Keratinocyte (primary cell): ENCODE data around the gene OXT. TPM values are rescaled to one million over a fixed set of nuclear protein-coding genes. Genes with fewer than 3 reads are reported as not detected.
"Not testable (repeated sequence)": the region's sequence is repeated elsewhere in the genome, so short reads cannot be mapped to it uniquely, and the experiment has no call there.

ENCODE experiments used
- DNase-seq: peaks from one replicate; pipeline ENCODE4 v3.0.0-alpha.2; 2011; ENCODE audit warnings: low read depth, missing footprints, low spot score
- FAIRE-seq: peaks from 2 replicates; lab custom pipeline; 2011; peaks lifted over from hg19 to GRCh38; lab: Jason Lieb, UNC
- H2AFZ ChIP-seq: 2 replicates; pipeline ENCODE4 v1.6.0; 2012; ENCODE audit warnings: low read length, control low read depth, inconsistent platforms; ENCODE audit not compliant: control insufficient read depth
- H3K27ac ChIP-seq: 2 replicates; pipeline ENCODE4 v1.5.1; 2011; ENCODE audit warnings: low read length; ENCODE audit not compliant: control insufficient read depth, insufficient read depth
- H3K27me3 ChIP-seq: 3 replicates; pipeline ENCODE4 v1.6.0; 2011; ENCODE audit warnings: low read length; ENCODE audit not compliant: control insufficient read depth, insufficient read depth; ENCODE audit errors: extremely low read depth
- H3K36me3 ChIP-seq, 2 experiments: 2 replicates in 1 of 2; 3 replicates in 1 of 2; pipeline ENCODE4 v1.5.1; 2011; ENCODE audit warnings: low read length in 2 of 2, mild to moderate bottlenecking in 1 of 2; ENCODE audit not compliant: control insufficient read depth in 2 of 2, insufficient read depth in 2 of 2; ENCODE audit errors: extremely low read depth in 1 of 2
- H3K4me1 ChIP-seq: 3 replicates; pipeline ENCODE4 v1.5.1; 2011; ENCODE audit warnings: low read length; ENCODE audit not compliant: control insufficient read depth, insufficient read depth; ENCODE audit errors: extremely low read depth
- H3K4me2 ChIP-seq: 3 replicates; pipeline ENCODE4 v1.6.0; 2011; ENCODE audit warnings: low read depth, low read length; ENCODE audit not compliant: control insufficient read depth, insufficient read depth; ENCODE audit errors: extremely low read depth
- H3K4me3 ChIP-seq, 3 experiments: fragments of 200-600 bp in 1 of 3; sonication (generic) in 1 of 3; 2 replicates in 2 of 3; 3 replicates in 1 of 3; pipeline ENCODE4 v1.5.1; 2011 to 2016; ENCODE audit warnings: low read length in 3 of 3, mild to moderate bottlenecking in 3 of 3, control low read depth in 2 of 3, inconsistent platforms in 1 of 3, low read depth in 1 of 3, mixed read lengths in 1 of 3, mixed run types in 1 of 3, moderate library complexity in 1 of 3; ENCODE audit not compliant: control insufficient read depth in 2 of 3, insufficient read depth in 2 of 3; ENCODE audit errors: extremely low read depth in 1 of 3
- H3K79me2 ChIP-seq: 2 replicates; pipeline ENCODE4 v1.6.0; 2012; ENCODE audit warnings: low read length; ENCODE audit not compliant: control insufficient read depth, insufficient read depth
- H3K9ac ChIP-seq: 3 replicates; pipeline ENCODE4 v1.6.0; 2011; ENCODE audit warnings: low read length; ENCODE audit not compliant: control insufficient read depth, insufficient read depth; ENCODE audit errors: extremely low read depth
- H3K9me1 ChIP-seq: 3 replicates; pipeline ENCODE4 v1.6.0; 2011; ENCODE audit warnings: low read length; ENCODE audit not compliant: control insufficient read depth, insufficient read depth; ENCODE audit errors: extremely low read depth
- H3K9me3 ChIP-seq: 2 replicates; pipeline ENCODE4 v1.5.1; 2012; ENCODE audit warnings: low read depth, low read length; ENCODE audit not compliant: control insufficient read depth
- H4K20me1 ChIP-seq: 3 replicates; pipeline ENCODE4 v1.6.0; 2011; ENCODE audit warnings: low read length; ENCODE audit not compliant: control insufficient read depth, insufficient read depth; ENCODE audit errors: extremely low read depth
- CTCF ChIP-seq, 3 experiments: IDR thresholded peaks in 1 of 3; conservative IDR thresholded peaks in 1 of 3; optimal IDR thresholded peaks in 1 of 3; 2 replicates in 2 of 3; 3 replicates in 1 of 3; pipeline versions ENCODE3 to v1.5.1; 2011; ENCODE audit warnings: low read length in 3 of 3, mild to moderate bottlenecking in 3 of 3, moderate library complexity in 2 of 3, control low read depth in 1 of 3, inconsistent platforms in 1 of 3; ENCODE audit not compliant: insufficient read depth in 2 of 3; ENCODE audit errors: extremely low read depth in 1 of 3
- EZH2 ChIP-seq: IDR thresholded peaks from one replicate; pipeline ENCODE4 v1.6.1; 2012; ENCODE audit warnings: inconsistent platforms, mild to moderate bottlenecking, low read length, moderate library complexity
- dilution Hi-C: fragments of 300-500 bp; cut with MboI; formaldehyde crosslinking; loops from one replicate; pipeline ENCODE4 v1.7.0; 2020; ENCODE audit warnings: low sequenced_read_pairs; ENCODE audit not compliant: extremely low pct_ligation_motif_present
- polyA plus RNA-seq, 5 experiments: library from polyadenylated mRNA; depleted of rRNA in 3 of 5; stranded (reverse) in 3 of 5; stranded (forward) in 1 of 5; unstranded in 1 of 5; fragments of >200 nt; gene quantifications; 1 replicate in 1 of 5; 2 replicates in 3 of 5; 3 replicates in 1 of 5; pipeline versions ENCODE4 v1.2.1 to v1.2.3, GENCODE V29; 2011 to 2012; ENCODE audit warnings: missing spikeins in 2 of 5, low read depth in 1 of 5, low replicate concordance in 1 of 5

The OXT gene
- polyA plus RNA-seq, 1 donor (not counting 4 experiments of a cell fraction or from before 2014, with no cell fraction given) = not detected

- H3K4me3 ChIP-seq, H3K27me3 ChIP-seq, H3K79me2 ChIP-seq, dilution Hi-C loops, H3K9me3 ChIP-seq, DNase-seq, H3K4me1 ChIP-seq, H4K20me1 ChIP-seq, H2AFZ ChIP-seq, H3K27ac ChIP-seq, H3K9me1 ChIP-seq, H3K9ac ChIP-seq, H3K4me2 ChIP-seq, FAIRE-seq: not testable (repeated sequence)
- H3K36me3 ChIP-seq = peaks cover 7 to 10% of the 10 kb centered on the region in 2 experiments
- peak in 1 of 3 experiments; percentile 27 for TF ChIP-seq CTCF (optimal IDR thresholded peaks at IDR 0.05 in 1 of 3, IDR thresholded peaks at IDR 0.05 in 1 of 3, conservative IDR thresholded peaks at IDR 0.05 in 1 of 3; ENCODE audit: extremely low read depth in 1 of 3, insufficient read depth in 2 of 3, low read length in 3 of 3)
Measured at GRCh38 chr20:3117839-3118379, 46.5 kb downstream of the OXT start.

DNA sequence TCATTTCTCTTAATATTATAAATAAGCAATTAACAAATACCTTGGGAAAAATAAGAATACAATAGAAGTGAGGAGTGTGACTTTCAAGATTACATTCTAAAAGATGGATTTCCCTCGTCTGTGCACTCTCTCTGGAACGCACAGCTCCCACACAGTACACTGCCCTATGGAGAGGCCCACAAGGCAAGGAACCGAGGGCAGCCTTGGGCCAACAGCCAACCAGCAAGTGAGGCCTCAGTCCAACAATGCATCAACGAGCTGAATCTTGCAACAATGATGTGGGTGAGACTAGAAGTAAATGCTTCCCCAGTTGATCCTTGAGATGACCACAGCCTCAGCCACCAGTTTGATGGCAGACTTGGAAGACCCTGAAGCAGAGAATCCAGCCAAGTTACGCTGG is 47.6 kb downstream of the OXT start:
- Histone ChIP-seq H3K27me3 (no peaks in the 10 kb centered on the region), H3K9me1 (no peaks in the 10 kb centered on the region), H3K36me3 (peaks cover 7 to 10% of the 10 kb centered on the region in 2 experiments), H3K9me3 (no peaks in the 10 kb centered on the region), H2AFZ (no peak overlapping the region), H3K4me2 (no peak overlapping the region), H3K4me1 (peaks cover 9% of the 10 kb centered on the region), H3K27ac (no peak overlapping the region), H3K79me2 (no peaks in the 10 kb centered on the region), H4K20me1 (peaks cover 2% of the 10 kb centered on the region), H3K4me3 (no peak overlapping the region), H3K9ac (no peak overlapping the region)
- dilution Hi-C loops = no loop called here
- TF ChIP-seq EZH2 = no peak
- no peak for TF ChIP-seq CTCF (optimal IDR thresholded peaks at IDR 0.05 in 1 of 3, IDR thresholded peaks at IDR 0.05 in 1 of 3, conservative IDR thresholded peaks at IDR 0.05 in 1 of 3; ENCODE audit: extremely low read depth in 1 of 3, insufficient read depth in 2 of 3, low read length in 3 of 3)
- no peak for DNase-seq
- no peak for FAIRE-seq
